ENCODE data around the gene CCDC191.

The CCDC191 gene

DNA sequence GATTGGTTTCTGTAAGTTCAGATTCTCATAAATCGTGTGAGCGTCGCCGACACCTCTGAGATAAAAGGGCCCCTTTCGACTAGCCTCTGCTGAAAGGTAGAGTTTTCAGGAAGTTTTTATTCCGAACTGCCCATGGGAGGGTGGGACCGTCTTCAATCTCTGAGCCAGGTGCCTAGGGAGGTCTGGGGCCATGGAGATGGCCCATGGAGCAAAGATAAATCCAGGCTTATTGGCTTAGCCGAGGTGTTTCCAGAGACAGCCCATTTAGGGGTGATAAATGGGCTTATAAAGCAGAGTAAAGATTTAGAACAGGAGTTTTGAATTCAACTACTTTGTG lies 653 bp upstream of the CCDC191 start:
- DNase-seq (ENCODE audit: low read depth) = no peak

DNA sequence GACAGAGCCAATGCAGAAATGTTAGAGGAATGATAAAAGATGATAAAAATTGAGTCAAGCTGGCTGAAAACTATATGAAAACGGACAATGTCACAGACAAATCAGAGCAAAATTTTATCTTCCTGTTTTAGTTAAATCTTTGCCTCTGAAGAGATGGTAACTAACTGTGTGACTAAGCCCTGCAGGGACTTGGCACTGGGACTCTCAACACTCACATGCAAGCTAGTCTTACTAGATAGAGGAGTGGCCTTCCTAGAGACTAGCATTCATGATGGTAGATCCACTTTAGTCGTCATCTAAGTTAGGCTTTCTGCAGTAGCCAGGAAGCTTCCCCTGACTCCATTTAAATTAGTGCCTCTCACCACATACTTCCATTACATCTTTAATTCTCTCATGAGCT lies 4.1 kb downstream of the CCDC191 start:
- no peak for DNase-seq (ENCODE audit: low read depth)

DNA sequence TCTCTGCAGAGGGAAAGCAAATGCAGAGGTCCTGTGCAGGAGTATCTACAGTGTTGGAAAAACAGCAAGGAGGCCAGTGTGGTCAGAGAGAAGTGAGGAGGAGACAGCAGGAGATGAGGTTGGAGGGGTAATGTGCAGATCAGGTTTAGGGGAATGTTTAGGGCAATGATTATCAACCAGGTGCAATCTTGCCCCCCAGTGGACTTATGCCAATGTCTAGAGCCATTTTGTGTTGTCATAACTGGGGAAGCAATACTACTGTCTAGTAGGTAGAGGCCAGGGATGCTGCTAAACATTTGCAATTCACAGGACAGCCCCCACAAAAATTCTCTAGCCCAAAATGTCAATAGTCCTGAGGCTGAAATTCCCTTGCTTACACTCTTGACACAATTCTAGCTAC lies 13.1 kb downstream of the CCDC191 start:
- DNase-seq (ENCODE audit: low read depth) = no peak

GRCh38 chr3:114035896-114036295 lies 20.4 kb downstream of the CCDC191 start:
- no peak for DNase-seq (ENCODE audit: low read depth)

DNA sequence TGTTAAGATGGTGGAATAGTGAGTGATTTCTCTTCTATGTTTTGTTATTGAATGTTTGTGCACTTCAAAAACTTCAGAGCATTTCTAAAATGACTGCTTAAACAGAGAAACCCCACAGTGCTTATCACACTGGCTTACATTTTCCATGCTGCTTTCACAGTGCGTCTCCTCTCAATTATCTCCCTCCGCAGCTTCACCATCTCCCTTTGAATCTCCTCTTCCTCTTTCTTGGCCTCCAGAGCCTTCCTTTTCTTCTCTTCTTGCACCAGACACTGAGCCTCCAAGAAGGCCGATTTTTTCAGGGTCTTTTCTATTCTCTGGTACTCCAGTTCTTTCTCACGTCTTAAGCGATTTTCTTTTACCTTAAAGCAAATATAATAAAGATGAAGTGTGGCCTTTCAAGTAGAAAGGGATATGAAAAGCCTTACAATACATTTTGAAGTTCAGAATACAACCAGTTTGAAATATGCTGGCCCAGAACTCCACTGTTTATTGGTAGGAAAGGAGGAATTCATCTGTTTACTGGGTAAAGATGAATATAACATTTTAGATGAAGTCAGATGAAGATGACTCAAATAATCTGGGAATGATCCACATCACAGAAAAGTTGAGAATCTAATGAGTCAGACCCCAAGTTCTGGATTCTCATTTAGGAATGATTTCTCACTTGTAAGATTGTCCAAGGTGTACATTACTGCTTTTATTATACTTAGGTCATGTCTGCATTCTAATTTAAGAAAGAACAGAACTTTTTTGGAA lies 21.4 kb downstream of the CCDC191 start:
- DNase-seq (ENCODE audit: low read depth) = no peak

GRCh38 chr3:114034211-114034610 lies 22.1 kb downstream of the CCDC191 start:
- DNase-seq (ENCODE audit: low read depth) = no peak

GRCh38 chr3:114033721-114034120 lies 22.6 kb downstream of the CCDC191 start:
- DNase-seq (ENCODE audit: low read depth) = no peak

DNA sequence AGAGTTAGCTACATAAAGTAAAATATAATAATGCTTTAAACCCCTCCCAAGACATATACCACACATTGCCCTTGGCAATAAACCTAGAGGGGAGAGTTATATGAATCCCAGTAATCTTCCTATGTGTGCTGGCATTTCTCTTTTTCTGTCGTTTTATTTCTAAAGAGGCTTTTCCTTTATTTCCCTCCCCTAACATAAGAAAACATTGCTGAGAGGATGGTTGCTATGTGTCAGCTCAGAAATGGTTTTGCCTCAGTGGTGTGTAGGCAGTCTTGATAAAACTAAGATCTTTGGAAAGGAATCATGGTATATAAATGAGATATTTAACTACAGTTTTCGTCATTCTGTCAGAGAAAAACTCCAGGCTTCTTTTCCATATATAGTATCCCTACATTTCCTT lies 30.0 kb downstream of the CCDC191 start:
- DNase-seq (ENCODE audit: low read depth) = no peak

DNA sequence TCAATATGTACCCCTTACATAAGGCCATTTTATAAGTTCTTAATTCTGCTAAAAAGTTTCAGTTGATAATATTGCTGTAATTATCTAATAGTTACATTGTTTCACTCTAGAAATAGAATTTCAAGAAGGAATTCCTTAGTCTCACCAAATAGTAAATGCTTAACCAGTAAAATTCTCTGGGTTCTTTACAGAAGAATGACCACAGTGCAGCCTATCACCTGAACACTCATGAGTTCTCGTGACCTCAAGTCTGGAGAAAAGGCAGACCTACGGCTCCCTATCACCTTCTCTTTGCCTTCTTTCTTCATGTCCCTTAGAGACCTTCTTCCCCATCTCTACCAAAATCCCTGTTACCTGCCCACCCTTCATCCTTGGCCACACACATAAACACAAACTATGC lies 30.9 kb downstream of the CCDC191 start:
- DNase-seq (ENCODE audit: low read depth) = no peak

GRCh38 chr3:114022145-114022802 lies 34.1 kb downstream of the CCDC191 start:
- DNase-seq (ENCODE audit: low read depth) = no peak

DNA sequence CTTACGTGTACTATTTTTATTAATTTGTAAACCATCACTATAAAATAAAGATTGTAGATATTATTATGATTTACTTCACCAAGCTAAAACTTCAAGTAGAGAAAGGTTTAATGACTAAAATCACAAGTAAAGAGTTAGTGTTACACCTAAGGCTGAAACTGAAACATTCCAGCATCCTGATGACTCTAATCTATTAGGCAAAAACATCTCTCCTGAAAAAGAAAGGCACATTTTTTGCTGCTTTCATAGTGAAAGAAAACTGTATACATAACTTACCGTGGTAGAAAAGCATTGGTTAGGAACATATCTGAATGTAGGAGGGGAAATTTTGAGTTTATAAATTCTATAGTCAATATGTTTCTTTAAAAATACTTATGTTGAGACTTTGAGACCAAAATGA lies 35.4 kb downstream of the CCDC191 start:
- no peak for DNase-seq (ENCODE audit: low read depth)

DNA sequence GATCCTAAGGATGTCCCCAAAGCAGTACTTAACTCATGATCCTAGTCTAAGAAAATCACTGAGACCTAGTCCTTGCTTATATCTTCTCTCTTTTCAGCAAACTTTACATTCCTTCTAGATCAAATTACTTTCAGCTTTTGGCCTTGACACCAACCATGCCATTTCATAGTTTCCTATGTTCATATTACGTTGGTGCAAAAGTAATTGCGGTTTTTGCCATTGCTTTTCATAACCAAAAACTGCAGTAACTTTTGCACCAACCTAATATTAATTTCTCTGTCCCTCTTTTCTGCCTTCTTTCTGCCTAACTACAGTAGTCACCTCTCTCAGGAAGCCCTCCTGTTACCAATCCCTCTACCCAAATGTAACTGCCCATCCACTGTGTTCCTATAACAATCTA lies 36.8 kb downstream of the CCDC191 start:
- no peak for DNase-seq (ENCODE audit: low read depth)

GRCh38 chr3:114014211-114014610 lies 42.1 kb downstream of the CCDC191 start:
- no peak for DNase-seq (ENCODE audit: low read depth)

DNA sequence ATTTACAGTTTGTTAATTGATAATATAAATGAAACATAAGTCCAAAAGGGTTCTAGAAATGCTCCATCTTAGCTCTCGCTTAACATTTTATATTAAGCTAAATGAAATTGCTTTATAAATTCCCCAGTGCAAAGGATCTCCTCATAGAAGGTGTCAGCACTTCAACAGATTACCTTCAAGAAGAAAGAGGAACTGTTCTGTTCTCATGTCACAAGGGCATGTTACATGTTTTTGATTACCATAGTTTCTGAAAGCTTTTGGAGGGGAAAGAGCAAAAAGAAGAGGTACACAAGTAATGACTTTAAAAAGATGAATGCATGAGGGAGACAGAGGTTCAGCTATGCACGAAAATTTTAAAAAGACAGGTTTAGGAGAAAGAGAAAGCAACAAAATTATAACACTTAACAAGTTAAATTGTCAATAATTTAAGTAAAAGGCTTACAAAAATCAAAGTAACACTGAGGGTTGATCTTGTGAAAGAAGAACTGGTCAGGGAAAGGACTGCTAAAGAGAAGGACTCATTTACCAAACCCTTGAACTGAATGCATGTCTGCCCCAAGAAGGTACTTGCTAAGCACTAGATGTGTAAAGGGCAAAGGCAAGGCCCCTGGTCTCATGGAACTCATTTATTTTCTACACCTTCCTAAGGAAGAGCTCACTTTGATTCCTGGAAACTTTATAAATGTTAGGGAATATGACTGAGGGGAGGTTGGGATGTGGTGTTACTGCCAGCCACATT lies 45.1 kb downstream of the CCDC191 start:
- DNase-seq (ENCODE audit: low read depth) = no peak

DNA sequence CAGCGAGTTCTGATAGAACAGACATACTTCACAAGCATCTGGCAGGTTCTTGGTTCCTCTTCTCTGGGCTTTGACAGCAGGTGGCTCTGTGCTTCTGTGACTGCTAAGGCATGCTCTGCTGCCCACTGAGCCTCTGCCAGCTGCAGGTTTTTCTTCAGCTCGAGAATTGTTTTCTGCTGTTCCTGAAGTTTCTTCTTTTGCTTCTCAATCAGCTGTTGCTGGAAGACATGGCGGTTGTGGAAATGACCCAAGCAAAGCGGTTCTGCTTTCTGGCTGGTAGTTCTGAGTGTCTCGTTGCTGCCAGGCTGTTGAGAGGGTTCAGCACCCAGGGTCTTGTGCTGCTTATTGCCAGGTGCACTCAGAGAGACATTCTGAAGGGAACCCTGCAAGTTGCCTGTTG lies 50.8 kb downstream of the CCDC191 start:
- DNase-seq (ENCODE audit: low read depth) = no peak

GRCh38 chr3:113985541-113985940 lies 70.8 kb downstream of the CCDC191 start:
- DNase-seq (ENCODE audit: low read depth) = no peak

DNA sequence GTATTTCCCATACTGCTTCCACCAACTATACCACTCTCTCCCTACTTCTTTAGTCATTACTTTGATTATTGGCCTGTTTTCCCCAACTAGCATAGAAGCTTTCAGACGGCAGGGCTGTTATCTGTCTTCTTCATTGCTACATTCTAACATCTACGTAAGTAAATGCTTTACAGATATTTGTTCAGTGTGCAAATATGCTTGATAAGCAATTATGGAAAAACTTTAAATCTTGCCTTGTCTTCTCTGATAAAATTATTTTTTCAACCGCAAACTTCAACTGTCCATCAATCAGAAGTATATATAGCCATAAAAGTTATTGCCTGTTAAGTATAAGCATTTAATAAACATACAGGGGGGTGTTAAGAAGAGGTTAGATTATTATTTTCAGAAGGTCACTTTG lies 72.8 kb downstream of the CCDC191 start:
- no peak for DNase-seq (ENCODE audit: low read depth)

- DNase-seq (ENCODE audit: low read depth) = no peak
These were observed 74.5 kb downstream of the CCDC191 start for GRCh38 chr3:113981803-113982202.

DNA sequence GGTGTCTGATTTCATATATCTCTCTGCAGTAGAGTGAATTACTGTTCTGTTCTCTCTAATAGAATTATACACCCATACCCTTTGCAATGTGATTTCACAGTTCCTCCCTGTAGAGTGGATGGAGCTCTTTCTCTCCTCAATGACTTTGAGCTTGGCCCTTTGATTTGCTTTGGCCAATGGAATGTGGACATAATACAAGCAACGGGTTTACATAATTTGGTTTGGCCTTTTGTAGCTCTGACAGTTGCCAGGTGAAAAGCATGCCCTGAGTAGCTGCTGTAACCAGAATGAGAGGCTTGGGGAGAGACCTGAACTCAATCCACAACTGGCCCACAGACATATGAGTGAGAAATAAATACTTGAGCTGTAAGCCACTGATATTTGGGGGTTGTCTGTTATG lies 76.4 kb downstream of the CCDC191 start:
- DNase-seq (ENCODE audit: low read depth) = no peak

DNA sequence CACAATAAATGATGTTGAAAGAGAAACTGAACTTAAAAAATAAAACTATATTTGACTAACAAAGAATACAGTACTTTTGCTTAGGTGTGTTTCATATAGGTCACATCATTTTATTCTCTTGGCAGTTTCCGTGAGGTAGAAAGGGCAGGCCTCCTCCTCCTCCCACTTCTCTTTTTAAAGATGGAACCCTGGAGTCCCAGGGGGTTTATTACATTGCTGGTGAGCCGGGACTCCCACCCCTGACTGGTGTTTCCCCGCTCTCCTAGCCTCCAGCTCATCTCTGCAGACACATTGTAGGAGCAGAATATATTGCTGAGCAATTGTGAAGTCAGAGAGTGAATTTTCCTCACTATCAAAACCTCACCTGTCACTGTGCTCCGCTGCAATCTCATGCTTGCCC lies 78.5 kb downstream of the CCDC191 start:
- no peak for DNase-seq (ENCODE audit: low read depth)

DNA sequence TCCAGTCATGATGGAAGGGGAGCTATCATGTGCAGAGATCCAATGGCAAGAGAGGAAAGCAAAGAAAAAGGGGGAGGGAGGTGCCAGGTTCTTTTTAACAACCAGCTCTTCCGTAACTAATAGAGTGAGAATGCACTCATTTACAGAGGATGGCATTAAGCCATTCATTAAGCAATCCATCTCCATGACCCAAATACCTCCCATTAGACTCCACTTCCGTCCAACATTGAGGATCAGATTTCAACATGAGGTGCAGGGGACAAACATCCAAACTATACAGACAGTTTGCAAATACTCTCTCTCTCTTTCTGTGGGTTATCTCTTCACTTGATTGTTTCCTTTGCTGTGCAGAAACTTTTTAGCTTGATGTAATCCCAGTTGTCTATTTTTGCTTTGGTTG lies 87.3 kb downstream of the CCDC191 start:
- no peak for DNase-seq (ENCODE audit: low read depth)

- no peak for DNase-seq (ENCODE audit: low read depth)
These were observed 90.2 kb downstream of the CCDC191 start for GRCh38 chr3:113966172-113966571.

DNA sequence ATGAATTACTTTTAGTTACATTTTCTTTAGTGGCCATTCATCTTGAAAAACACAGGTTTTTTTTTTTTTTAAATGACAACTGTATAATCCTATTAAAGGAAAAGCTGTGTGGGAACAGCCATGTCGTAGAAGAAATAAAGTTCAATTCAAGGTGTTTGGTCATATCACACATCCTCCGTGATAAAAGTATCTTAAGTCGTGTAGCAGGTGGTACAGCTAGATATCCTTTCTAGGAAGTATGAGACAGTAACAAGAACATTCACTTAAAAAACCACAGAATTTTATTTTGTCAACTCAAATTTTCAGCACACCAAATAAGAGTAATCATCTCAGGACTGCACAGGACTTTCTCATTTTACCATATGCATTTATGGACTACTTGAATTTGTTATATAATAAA lies 92.4 kb downstream of the CCDC191 start:
- DNase-seq (ENCODE audit: low read depth) = no peak
